Right lung (tissue), 5 donors: Measurements from ENCODE around the gene NATD1. TPM values are rescaled to one million over a fixed set of nuclear protein-coding genes. Genes with fewer than 3 reads are reported as not detected.
"Not testable (repeated sequence)": the region's sequence is repeated elsewhere in the genome, so short reads cannot be mapped to it uniquely, and the experiment has no call there.

Experiments used
- DNase-seq, 2 donors: peaks; one replicate each; pipeline ENCODE4 v3.0.0-alpha.2; 2013
- polyA plus RNA-seq, 5 donors: library from polyadenylated mRNA; unstranded; fragments of 120-200 nt; gene quantifications; one replicate each; pipeline versions ENCODE4 v1.2.1 to v1.2.3, GENCODE V29; 2013; ENCODE audit warnings: inconsistent platforms in 1 of 5, low replicate concordance in 1 of 5; ENCODE audit not compliant: insufficient read length in 5 of 5, insufficient read depth in 1 of 5

NATD1 gene
- polyA plus RNA-seq, 5 donors, result 7.4 to 9.3 (median 8.8) TPM

- no peak for DNase-seq
Observed at GRCh38 chr17:21247552-21248258, 5.5 kb downstream of the NATD1 start.

DNA sequence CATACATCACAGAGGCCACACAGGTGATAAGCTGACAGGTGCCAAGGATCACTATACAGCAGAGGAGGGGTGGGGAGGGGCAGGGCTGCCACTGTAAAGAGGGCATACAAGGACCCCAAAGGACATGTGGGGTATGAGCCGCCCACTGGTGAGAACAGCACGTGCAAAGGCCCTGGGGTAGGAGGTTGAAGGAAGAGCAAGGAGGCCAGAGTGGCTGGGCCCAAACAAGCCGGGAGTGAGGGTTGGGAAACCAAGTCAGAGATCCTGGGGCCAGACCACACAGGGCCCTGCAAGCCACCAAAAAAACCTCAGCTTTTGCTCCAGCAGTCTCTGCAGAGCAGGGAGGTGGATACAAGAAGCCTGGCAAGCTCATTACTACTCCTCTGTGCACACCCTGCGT, 6.5 kb downstream of the NATD1 start:
- DNase-seq, result no peak

DNA sequence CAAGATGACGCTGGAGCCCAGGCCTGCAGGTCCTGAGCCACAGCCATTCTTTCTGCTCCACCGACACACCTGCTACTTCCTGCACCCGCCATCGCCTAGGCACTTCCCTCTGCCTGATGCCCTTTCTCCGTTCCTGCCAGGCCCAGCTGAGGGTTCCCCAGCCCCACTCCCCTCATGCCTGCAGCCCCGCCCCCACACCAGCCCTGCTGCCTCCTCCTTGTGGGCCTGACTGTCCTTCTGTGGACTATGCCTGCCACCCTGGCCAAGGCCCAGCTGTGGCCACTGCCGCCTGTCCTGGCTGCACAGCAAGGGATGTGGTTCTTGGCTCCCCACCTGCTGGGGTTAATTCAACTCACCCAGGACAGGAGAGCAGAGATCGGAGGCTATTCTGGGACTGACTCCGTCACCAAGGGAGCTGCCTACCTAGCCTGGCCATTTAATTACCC, 7.5 kb downstream of the NATD1 start:
- no peak for DNase-seq

DNA sequence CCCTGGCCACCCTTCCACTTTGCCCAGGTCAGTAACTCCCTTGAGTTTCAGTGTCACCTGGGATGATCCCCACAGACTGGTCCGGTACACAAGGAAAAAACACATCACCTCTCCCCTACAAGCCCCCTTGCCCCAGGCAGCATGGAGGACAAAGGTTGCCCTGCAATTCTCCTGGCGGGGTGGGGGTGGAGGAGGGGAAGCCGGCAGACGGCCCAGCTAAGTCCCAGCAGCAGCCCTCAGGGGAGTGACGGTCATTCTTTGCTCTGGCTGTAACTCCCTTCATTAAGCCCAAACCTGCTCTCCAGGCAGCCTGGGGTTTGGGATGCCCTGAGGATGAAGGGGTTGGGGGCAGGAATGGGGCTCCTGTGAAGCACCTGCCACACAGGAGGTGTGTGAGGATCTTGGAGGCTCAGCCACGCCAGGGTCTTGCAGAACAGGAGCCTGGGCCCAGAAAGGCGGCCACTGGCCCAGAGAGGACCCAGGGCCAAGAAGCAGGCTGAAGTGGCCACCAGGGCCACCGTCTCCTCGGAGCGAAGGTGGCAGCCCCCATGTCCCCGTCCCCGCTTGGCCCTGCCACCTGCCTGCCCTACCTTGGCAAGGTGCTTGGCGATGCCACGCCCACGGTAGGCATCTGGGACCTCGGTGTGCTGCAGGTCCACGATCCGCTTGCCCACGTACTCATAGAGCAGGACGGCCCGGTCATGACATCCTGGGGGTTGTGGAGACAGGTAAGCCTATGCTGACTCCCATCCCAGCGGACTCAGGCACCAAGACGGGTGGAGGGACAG, 9.5 kb downstream of the NATD1 start:
- DNase-seq, result no peak

DNA sequence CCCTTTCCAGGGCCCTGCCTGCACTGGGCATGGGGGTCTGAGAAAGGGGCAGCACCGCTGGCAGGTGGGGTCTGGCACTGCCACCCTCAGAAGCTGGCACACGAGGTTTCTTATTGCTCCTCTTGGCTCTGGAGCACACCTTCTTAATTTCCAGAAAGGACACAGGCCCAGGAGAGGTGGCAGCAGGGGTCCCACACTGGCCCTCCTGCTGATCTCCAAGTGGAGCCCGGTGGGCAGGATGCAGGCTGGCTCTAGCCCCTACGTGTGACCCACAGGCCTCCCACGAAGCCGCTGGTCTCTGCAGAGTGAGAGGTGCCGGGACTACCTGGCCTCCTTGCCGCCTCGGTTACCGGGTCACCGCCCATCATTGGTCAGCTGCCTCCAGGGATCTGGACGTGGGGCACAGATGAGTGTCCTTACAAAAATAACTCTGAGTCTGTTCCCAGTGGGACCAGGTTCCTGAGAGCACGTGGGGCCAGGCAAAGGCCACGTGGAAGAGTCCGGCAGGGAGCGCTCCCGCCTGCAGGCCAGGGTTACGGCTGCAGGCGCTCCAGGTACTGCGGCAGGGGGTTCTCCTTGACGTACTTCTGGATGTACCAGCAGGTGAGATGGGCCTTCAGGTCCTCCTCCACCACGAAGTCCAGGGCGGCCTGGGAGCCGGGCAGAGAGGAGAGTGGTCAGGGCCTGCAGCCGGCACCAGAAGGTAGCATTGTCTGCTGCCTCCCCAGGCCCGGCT, 10.3 kb downstream of the NATD1 start:
- DNase-seq, result no peak

GRCh38 chr17:21242026-21242697, 11.0 kb downstream of the NATD1 start:
- DNase-seq, result no peak

- no peak for DNase-seq
Observed at GRCh38 chr17:21241564-21241963, 11.6 kb downstream of the NATD1 start.

- DNase-seq, result no peak
Observed at GRCh38 chr17:21240369-21241055, 12.7 kb downstream of the NATD1 start.

GRCh38 chr17:21239680-21240368, 13.4 kb downstream of the NATD1 start:
- no peak for DNase-seq

DNA sequence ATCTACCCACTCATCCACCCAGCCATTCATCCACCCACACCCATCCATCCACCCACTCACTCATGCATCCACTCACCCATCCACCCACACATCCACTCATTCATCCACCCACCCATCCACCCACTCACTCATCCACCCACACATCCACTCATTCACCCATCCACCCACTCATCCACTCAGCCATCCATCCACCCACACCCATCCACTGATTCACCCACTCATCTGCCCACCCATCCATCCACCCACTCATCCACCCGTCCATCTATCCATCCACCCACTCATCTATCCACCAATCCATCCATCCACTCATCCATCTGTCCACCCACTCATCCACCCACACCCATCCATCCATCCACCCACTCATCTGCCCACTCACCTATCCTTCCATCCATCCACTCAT, 17.3 kb downstream of the NATD1 start:
- DNase-seq, result no peak

DNA sequence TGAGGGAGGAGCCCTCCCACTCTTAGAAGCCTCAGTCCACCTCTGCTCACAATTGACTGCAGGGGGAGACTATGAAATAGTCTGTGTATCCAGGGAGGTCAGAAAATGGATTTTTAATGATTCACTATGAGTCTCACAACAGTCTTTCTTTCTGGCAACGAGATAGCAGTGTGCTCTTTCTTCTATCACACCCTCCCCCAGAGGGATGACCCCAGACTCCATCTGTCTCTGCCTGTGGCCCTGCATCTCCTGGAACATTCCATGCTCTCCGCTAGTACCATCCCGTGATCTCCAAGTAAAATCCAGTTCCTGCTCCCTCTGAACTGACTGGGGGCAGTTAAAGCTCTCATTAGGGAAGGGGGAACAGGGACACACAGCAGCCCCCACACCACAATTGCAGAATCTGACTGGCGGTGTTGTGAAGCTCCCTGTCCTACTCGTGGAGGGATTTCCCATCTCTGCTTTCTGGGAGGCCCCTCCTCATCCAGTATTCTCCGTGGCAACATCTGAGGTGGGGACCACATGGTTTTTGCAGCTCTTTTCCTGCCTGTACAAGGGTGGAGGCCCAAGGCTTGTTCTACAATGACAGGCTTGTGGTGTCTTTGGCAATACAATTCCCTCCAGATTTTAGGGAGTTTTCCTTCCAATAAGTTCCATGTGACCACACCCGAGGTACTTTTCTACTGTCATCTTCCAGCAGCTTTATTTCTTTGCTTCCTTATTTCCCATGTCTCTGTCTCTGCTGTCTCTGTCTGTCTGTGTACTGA, 19.4 kb downstream of the NATD1 start:
- no peak for DNase-seq

DNA sequence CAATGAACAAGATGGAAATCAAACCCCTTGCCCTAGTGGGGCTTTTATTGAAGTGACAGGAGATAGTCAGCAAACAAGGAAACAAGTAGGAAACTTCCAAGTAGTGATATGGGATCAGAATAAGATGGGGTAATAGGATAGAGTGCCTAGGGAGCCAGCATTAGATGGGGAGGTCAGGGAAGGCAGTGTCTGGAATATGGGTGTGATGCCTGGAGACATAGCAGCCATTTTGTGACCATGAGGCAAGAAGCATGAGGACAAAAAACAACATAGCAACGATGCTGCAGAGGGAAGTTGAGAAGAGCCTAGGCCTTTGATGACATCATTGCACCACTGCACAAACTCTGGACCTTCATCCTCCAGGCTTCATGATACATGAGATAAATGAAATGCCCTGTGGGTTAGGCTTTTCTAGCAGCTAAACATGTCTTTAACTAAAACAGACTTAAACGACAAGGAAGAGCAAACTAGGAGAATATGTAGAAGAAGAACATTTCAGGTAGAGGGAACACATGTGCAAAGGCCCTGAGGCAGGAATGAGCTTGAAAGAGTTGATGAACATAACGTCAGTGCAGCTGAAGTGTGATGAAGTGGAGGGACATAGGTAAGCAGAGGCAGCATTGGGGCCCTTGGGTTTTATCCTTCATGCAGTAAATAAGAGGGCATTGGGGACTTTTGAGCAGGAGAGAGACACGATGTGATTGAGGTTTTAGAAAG, 21.0 kb downstream of the NATD1 start:
- no peak for DNase-seq

GRCh38 chr17:21231533-21231932, 21.7 kb downstream of the NATD1 start:
- no peak for DNase-seq

- no peak for DNase-seq
Observed at GRCh38 chr17:21228845-21229244, 24.4 kb downstream of the NATD1 start.

DNA sequence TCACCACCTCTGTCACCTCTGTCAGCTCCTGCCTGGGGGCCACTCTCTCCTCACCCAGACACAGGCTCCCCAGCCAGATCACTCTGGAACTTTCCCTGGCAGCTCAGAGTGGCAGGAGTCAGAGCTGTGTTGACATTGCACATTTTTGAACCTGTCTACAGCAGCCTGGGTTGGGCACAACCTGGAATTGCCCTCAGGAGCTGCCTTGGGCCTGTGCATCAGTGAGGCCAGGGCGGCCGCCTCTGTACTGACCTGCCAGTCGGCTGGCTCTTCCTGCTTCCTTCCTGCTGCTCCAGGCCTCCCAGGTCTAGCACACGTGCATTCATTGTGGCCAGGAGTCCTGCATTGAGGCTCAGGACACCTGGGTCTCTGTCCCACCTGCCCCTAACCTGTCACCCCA, 25.1 kb downstream of the NATD1 start:
- DNase-seq, result no peak

GRCh38 chr17:21227277-21227676, 25.9 kb downstream of the NATD1 start:
- not testable (repeated sequence) for DNase-seq

- DNase-seq, result no peak
Observed at GRCh38 chr17:21223086-21223485, 30.1 kb downstream of the NATD1 start.

DNA sequence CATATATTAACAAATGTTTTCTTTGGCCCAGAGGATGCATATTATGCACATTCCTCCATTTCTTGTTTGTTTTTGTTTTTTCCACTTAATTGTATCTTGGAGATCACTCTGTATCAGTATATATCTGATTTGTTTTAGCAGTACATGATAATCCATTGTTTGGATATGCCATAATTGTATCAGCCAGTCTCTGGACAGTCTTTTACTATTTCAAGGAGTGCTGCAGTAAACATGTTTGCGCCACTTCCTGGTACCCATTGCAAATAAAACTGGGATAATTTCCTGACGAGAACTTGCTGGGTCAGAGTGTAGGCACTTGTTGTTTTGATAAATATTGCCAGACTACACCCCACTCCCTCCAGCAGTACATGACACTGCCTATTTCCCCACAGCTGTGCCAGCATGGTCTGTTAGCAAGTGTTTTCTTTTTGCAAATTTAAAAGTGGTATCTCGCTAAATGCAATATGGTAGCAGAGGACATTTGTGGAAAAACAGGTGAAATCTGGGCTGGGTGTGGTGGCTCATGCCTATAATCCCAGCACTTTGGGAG, 34.3 kb downstream of the NATD1 start:
- DNase-seq, result no peak

DNA sequence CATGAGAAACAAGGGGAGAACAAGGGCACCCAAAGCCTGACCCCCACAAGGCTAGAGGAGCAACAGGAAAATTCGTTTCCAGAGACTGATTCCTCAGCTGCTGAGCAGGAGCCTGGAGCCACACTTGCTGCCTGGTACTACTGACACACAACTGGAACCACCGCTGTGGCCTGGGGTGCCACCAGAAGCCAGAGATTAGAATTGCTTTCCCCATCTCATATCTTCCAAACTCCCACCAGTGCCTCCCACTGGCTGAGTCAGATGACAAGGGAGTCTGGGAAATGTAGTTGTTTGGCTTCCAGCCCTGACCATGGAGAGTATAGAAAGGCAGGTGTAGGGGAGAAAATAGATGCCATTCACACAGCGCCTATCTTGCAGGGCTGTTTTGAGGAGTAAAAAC, 35.1 kb downstream of the NATD1 start:
- DNase-seq, result no peak
